ENCODE measurements around the gene LYPD6B.

The LYPD6B gene

GRCh38 chr2:149038442-149039212 is at the start of gene LYPD6B:
LYPD6B (plus strand) TSS chr2:149038699; CDS start chr2:149130949, 92,250 bp downstream.
- peak; percentile 21 for DNase-seq

- DNase-seq: peak; percentile 72
Observed at GRCh38 chr2:148989882-148990493, 48.5 kb upstream of the LYPD6B start.

- DNase-seq: no peak
Observed at GRCh38 chr2:148990968-148991367, 47.5 kb upstream of the LYPD6B start.

GRCh38 chr2:148992448-148992847 is 46.1 kb upstream of the LYPD6B start:
- DNase-seq: no peak

- DNase-seq: no peak
Observed at GRCh38 chr2:148993351-148993750, 45.1 kb upstream of the LYPD6B start.

GRCh38 chr2:148994341-148994740 is 44.2 kb upstream of the LYPD6B start:
- no peak for DNase-seq

- no peak for DNase-seq
Observed at GRCh38 chr2:148996805-148997204, 41.7 kb upstream of the LYPD6B start.

GRCh38 chr2:148998165-148998830 is 40.2 kb upstream of the LYPD6B start:
- peak; percentile 90 for DNase-seq

- no peak for DNase-seq
Observed at GRCh38 chr2:148998831-148999200, 39.7 kb upstream of the LYPD6B start.

- DNase-seq: no peak
Observed at GRCh38 chr2:148999451-148999921, 39.0 kb upstream of the LYPD6B start.

GRCh38 chr2:149000158-149000938 is 38.2 kb upstream of the LYPD6B start:
- DNase-seq: no peak

- DNase-seq: no peak
Observed at GRCh38 chr2:149001496-149001895, 37.0 kb upstream of the LYPD6B start.

- no peak for DNase-seq
Observed at GRCh38 chr2:149002378-149002890, 36.1 kb upstream of the LYPD6B start.

GRCh38 chr2:149002891-149003740 is 35.4 kb upstream of the LYPD6B start:
- no peak for DNase-seq

- DNase-seq: no peak
Observed at GRCh38 chr2:149004836-149005235, 33.7 kb upstream of the LYPD6B start.

- no peak for DNase-seq
Observed at GRCh38 chr2:149005471-149006077, 32.9 kb upstream of the LYPD6B start.

- no peak for DNase-seq
Observed at GRCh38 chr2:149006883-149007543, 31.5 kb upstream of the LYPD6B start.

GRCh38 chr2:149008381-149008780 is 30.1 kb upstream of the LYPD6B start:
- no peak for DNase-seq

GRCh38 chr2:149009576-149010461 is 28.7 kb upstream of the LYPD6B start:
- no peak for DNase-seq

- no peak for DNase-seq
Observed at GRCh38 chr2:149012545-149012944, 26.0 kb upstream of the LYPD6B start.
